22Rv1 (cell line): ENCODE data around the gene EGR1.

Experiments
- H3K27ac ChIP-seq: fragments of 450-650 bp; 2 replicates; pipeline ENCODE4 v1.5.1; 2017
- CTCF ChIP-seq: fragments of 450-650 bp; IDR thresholded peaks from 2 replicates; pipeline ENCODE4 v1.5.1; 2017; ENCODE audit warnings: mild to moderate bottlenecking
- ZFX ChIP-seq: fragments of 450-650 bp; IDR thresholded peaks from 2 replicates; pipeline ENCODE4 v1.6.1; 2017; ENCODE audit warnings: antibody characterized with exemption, borderline replicate concordance

EGR1 gene

GRCh38 chr5:138461343-138462125 lies 3.7 kb upstream of the EGR1 start:
- peak overlapping the region; percentile 98 for H3K27ac ChIP-seq
- TF ChIP-seq ZFX (no peak), CTCF (0 out of 2 replicates have a peak, but pooled peaks have one; percentile 11)

- H3K27ac ChIP-seq: peak overlapping the region; percentile 98
- TF ChIP-seq ZFX (no peak), CTCF (no peak)
Measured at GRCh38 chr5:138463419-138464007, 1.8 kb upstream of the EGR1 start.

GRCh38 chr5:138464008-138464387 lies 1.3 kb upstream of the EGR1 start:
- H3K27ac ChIP-seq: peak overlapping the region; percentile 98
- TF ChIP-seq CTCF: peak; percentile 98
- TF ChIP-seq ZFX: no peak

- H3K27ac ChIP-seq: peak overlapping the region; percentile 98
- no peak for TF ChIP-seq ZFX
- peak; percentile 83 for TF ChIP-seq CTCF
Measured at GRCh38 chr5:138464388-138465260, 655 bp upstream of the EGR1 start.

- TF ChIP-seq ZFX: no peak
- no peak; the same call in none of the 2 replicates for TF ChIP-seq CTCF
- peak overlapping the region; percentile 98 for H3K27ac ChIP-seq
Measured at GRCh38 chr5:138466125-138466899, 1.0 kb downstream of the EGR1 start.

GRCh38 chr5:138466900-138467710 lies 1.8 kb downstream of the EGR1 start:
- TF ChIP-seq CTCF: no peak
- TF ChIP-seq ZFX: no peak
- H3K27ac ChIP-seq: peak overlapping the region; percentile 98
